DND-41 (cell line): ENCODE results near the gene CYFIP1.

Experiments
- CTCF ChIP-seq: IDR thresholded peaks from 2 replicates; pipeline ENCODE4 v1.5.1; 2012; ENCODE audit warnings: borderline replicate concordance, low read length, moderate library complexity, mild to moderate bottlenecking; ENCODE audit not compliant: poor library complexity, severe bottlenecking; ENCODE audit errors: extremely low read depth
- EZH2 ChIP-seq: IDR thresholded peaks from 3 replicates; pipeline ENCODE4 v1.6.1; 2012; ENCODE audit warnings: borderline replicate concordance, low read depth, mild to moderate bottlenecking, moderate library complexity, low read length, inconsistent platforms; ENCODE audit not compliant: severe bottlenecking

- TF ChIP-seq CTCF (no peak), EZH2 (no peak)
Measured at GRCh38 chr15:22939652-22940061, 40.5 kb downstream of the CYFIP1 start.
